Stimulated activated CD4-positive, alpha-beta T cell treated with anti-CD3 and anti-CD28 coated beads, Interleukin-2, amount 100 ng/mL, for 48 hours (primary cell): Measurements from ENCODE around the gene COL5A1.
"Not testable (repeated sequence)": the region's sequence is repeated elsewhere in the genome, so short reads cannot be mapped to it uniquely, and the experiment has no call there.

Source experiments
- DNase-seq, 2 donors: peaks; one replicate each; pipeline ENCODE4 v3.0.0-alpha.2; 2020

Gene COL5A1

DNA sequence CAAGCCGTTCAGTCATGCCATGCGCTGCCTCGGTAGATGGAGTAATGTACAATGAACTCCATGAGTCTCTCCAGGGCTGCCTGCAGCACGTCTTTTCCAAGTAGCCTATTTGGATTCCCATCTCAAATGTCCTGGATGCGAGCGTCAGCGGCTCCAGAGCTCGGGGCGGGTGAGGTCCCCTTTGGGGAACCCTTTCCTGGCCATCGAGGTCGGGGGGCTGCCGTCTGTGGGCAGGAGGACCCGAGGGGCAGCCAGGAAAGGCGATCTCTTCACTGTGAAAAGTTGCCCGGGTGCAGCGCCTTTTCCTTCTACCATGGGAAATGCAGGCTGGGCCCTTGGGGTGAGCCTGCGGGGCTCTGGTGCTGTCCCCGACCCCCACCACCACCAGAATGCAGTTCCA, 202.1 kb downstream of the COL5A1 start:
- DNase-seq = no peak

DNA sequence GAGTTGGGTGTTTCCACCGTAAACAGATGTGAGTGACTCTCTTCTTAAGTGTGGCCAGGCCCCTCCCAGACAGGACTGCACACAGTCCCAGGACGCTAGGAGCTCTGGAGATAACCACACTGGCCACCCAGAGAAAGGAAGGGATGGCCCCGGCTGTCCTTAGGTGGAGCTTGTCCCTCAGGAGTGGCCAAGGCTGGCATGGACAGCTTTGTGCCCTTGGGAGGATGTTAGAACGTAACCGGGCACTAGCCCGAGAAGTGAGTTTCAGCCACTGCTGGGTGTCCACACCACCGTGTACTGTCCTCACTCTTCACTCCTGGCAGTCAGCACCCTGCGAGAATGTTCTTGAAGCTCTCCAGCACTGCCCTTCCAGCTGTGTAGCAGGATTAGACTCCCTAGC, 203.2 kb downstream of the COL5A1 start:
- no peak for DNase-seq

GRCh38 chr9:134846187-134846586, 204.6 kb downstream of the COL5A1 start:
- DNase-seq = no peak

DNA sequence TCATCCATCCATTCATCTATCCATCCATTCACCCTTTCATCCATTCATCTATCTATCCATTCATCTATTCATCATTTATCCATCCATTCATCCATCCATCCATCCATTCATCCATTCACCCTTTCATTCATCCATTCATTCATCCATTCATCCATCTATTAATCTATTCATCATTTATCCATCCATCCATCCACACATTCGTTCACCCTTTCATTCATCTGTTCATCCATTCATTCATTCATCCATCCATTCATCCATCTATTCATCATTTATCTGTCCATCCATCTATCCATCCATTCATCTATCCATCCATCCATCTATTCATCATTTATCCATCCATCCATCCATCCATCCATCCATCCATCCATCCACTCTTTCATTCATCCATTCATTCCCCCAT, 205.1 kb downstream of the COL5A1 start:
- no peak for DNase-seq

DNA sequence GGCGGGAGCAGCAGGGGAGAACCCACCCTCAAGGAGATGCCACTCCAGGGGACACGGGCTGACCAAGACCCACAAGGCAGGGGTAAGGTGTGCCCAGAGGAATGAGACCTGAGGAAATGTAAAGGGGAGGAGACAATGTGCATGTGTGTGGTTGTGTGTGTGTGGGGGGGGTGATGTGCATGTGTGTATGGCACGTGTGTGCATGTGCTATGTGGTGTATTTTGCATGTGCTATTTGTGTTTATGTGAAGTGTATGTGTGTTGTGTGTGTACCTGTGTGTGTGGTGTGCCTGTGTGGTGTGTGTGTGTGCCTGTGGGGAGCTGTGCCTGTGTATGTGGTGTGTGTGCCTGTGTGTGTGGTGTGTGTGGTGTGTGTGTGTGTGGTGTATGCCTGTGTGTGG, 205.5 kb downstream of the COL5A1 start:
- no peak for DNase-seq

DNA sequence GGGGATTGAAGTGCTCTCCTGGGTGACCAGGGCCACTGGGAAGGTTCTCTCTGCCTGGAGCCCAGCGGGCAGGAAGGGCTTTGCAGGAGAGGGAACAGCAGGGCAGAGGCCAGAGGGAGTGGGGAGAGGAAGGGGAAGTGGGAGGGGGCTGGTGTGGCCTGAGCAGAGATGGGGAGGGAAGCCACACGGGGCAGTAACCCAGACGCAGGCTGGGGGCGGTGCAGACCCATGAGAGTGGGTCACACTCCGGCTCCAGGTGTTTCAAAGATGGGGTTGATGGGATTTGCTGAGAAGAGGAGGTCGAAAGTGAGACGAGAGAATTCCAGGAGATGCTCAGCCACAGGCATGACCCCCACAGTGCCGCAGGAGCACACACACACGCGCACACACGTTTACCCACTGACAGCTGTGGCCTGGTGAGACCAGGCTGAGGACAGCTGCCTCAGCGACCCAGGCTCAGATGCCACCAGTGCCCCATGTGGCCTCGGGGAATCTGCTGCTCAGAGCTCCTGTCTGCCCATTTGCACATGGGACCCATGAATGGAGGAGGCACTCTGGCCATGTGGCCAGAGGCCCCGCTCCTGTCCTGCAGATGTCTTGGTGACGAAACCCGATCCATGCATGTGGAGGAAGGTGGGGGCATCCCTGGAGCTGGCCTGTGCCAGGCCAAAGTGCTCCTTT, 206.3 kb downstream of the COL5A1 start:
- no peak for DNase-seq

GRCh38 chr9:134848504-134848903, 206.9 kb downstream of the COL5A1 start:
- DNase-seq = no peak

- DNase-seq = no peak
Measured at GRCh38 chr9:134850611-134851010, 209.0 kb downstream of the COL5A1 start.

DNA sequence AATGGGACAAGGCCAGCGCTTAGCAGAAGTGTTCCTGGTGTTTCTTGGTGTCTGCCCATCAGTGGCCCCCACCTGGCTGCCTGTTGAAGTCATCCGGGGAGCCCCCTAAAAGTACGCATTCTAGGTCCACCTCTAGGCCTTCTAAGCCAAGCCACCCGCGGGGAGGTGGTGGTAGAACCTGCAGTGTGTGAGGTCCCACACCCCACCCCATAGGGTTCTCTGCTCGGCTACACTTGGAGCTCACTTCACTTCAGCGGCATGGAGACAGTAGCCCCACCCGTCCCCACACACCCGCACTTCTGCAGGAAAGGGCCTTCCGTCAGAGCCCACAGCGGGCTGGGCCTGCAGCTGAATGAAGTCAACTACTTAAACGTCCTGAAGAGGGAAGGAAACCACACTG, 209.4 kb downstream of the COL5A1 start:
- DNase-seq = no peak

- no peak for DNase-seq
Measured at GRCh38 chr9:134852906-134853654, 211.5 kb downstream of the COL5A1 start.

- DNase-seq = no peak
Measured at GRCh38 chr9:134853893-134854292, 212.3 kb downstream of the COL5A1 start.

DNA sequence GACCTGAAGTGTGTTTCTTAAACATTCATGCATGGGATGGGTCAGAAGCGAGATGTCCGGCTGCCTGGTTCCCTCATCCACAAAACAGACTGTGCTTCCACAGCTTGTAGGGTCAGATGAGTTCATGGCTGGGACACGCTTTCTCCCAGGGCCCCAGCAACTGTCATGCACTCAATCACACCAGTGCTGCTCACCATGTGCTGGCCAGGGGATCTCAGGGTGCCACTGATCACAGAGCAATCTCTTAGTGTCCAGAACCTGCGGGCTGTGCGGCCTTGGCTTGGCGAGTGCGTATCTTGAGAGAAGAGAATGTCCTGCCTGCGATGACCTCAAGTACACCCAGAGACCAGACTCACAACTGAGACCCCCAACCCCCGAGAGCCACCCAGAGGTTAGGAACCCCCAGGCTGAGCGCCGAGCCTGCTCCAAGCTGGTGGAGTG, 213.0 kb downstream of the COL5A1 start:
- no peak for DNase-seq

DNA sequence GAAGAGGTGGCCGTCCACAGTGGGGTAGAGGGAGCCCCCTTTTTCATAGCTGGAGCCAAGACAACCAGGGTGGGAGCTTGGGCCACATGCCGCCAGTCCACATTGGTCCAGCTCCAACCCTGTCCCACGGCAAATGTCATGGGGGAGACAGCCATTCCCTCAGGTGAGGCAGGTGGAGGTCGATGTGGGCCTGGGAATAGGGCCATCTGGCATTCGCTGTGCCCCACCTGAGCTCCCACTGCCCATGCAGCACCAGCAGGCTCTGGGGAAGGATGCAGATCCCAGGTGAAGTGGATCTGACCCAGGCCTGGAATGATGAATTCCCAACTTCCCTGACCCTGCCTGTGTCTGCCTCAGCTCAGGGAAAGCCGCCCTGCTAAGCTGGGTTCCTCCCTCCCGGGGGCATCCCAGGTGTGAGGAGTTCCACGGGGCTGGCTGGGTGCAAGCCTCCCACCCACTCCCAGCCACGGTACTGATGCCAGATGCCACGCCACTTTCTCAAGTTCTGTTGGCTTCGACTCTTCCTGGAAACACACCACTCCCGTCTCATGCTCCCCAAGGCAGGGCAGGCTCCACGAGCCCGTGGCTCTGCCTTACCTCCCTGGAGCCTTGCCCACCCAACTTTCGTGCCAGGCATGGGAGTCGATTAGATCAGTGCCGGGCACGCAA, 213.8 kb downstream of the COL5A1 start:
- DNase-seq = no peak

DNA sequence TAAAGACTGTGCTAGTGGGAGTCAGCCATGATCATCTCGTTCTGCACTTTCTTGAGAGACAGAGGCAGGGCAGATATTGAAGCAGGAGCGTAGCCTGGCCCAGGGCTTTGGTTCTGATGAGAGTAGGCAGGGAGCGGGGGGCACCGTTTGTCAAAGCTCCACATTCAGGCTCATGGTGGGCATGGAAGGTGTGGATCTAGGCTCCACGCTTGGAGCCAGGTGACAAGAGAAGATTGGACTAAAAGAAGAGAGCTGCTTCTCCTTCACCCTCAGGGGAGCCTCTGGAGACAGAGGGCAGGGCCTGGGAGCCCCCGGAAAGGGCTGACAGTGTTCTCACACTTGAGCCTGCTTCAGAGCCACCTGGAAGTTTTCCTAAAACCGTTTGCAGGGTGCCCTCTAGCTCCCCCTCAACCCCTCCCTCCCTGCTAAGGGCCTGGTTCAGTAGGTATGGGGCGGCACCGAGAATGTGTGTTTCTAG, 214.3 kb downstream of the COL5A1 start:
- no peak for DNase-seq

GRCh38 chr9:134857451-134857850, 215.8 kb downstream of the COL5A1 start:
- not testable (repeated sequence) for DNase-seq

DNA sequence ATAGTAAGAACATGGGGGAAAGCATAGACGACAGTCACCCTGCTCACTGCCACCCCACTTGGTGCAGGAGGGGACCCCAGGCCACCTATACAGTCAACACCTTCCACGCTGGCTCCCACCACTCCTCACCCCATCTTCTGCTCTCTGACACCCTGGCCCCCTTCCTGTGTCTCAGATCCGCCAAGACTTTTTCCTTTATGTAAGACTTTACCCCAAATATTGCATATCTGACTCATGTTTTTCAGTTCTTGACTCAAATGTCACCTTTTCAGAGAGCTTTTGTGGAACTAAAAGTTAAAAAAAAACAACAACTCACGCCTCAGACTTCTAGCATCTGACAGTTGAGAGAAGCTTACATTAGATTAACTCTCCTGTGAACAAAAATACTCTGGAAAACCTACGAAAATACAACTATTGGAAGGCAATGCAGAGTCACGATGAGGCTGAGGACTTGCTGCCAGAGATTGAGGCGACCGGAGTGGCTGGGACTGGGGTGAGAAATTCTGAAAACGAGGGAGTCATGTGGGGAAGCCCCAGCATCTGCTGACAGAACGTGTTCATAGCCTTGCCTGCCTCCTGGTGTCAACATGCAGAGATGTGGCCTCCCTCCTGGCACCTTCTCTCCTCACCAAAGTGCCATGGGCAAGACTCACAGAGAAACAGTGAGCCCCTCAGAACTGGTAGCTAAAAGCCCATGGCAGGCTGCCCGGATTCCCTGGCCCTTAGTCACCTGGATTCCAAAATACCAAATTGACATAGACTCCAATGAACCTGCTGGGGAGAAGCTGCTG, 216.6 kb downstream of the COL5A1 start:
- peak; percentile 35 to 36 for DNase-seq

- no peak for DNase-seq
Measured at GRCh38 chr9:134860510-134860909, 218.9 kb downstream of the COL5A1 start.

DNA sequence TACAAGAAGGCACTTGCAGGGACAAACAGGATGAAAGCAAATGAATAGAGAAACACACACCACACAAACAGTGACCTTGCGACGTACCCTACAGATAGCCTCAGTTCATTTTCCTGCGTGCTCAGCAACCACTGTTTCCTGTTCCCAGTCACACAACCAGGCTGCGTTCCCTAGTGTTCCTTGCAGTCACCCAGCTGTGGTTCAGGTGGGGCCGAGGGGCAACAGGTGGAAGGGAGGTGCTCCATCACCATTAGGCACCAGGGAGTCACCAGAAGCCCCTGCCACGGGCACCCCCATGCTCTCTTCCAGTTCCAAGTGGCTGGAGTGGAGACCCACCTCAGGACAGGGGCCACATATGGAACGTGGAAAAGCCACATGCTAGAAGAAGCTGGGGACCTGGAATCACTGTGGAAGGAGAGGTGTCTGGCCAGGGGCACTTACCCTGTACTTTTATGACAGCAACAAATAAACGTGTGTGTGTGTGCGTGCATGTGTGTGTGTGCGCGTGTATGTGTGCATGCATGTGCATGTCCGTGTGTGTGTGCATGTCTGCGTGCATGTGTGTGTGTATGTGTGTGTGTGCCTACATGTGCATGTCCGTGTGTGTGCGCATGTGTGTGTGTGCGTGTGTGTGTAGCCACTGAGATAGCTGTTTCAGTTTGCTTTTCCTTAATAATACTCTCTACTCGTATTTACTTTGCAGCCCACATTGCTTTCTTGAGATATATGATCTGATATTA, 220.2 kb downstream of the COL5A1 start:
- no peak for DNase-seq

- DNase-seq = no peak
Measured at GRCh38 chr9:134863306-134863902, 221.8 kb downstream of the COL5A1 start.

DNA sequence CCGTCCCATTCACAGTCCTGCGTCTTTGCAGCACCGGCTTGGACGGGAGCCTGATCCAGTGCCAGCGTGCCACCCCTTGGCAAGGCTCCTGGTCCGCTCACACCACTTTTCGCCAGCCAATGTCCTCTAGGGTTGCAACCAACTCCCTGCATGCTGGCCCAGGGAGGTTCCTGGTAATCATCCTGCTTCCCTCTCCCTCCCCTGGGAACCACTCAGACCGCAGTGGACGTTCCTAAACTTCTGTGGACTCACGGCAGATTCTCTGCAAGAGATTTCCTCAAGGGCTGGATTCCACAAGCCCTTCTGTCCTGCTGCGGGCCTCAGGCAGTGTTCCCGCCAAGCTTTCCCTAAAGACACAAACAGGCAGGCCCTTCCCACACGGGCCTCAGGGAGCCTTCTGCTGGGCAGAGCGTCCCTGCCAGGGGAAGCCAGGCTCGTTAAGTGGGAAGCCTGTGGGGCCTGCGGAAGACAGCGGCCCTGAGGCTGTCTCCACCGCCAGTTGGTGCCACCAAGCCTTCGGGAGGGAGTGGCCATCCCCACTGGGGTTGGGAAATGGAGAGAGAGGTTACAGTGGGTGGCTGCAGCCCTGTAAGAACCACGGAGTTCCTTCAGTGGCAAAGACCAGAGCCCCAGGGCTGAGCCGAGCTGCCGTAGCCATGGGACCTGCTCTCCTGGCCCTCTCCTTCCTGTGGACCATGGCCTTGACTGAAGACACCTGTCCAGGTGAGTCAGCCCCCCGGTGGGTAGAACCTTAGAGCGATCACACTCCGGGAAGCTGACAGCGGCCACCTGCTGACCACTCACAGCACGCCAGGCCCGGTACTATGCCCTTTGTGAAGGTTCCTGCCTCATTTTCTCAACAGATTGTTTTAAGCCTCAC, 222.6 kb downstream of the COL5A1 start:
- no peak for DNase-seq

DNA sequence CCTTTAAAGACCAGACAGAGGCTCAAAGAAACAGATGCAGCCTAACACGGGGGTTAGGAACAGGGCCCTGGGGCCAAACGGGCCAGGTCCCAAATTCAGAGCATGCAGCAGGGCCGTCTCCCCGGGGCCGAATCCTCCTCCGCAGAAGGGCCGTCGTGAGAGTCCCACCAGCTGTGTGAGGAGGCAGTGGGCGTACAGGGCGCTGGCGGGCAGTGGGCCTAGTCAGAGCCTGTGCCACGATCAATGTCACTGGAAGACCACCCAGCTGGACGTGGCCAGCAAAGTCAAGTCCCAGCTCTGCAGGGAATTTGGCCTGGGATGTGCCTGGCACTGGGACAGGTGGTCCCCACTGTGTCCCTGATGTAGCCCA, 223.2 kb downstream of the COL5A1 start:
- DNase-seq = no peak
